Measurements from ENCODE around the gene SYT1. TPM values are rescaled to one million over a fixed set of nuclear protein-coding genes. Genes with fewer than 3 reads are reported as not detected.

The SYT1 gene
- total RNA-seq, 2 experiments from 2014 or later: not detected

GRCh38 chr12:78931466-78931990 lies 67.0 kb downstream of the SYT1 start:
- POLR2A ChIA-PET: interaction anchor here (0.6 kb wide), 1 partner anchor 799 kb away, joined by 3 read pairs; no protein-coding TSS in a partner anchor
- H3K79me2 ChIP-seq (ENCODE audit: insufficient read depth, low read depth, low read length): no peaks in the 10 kb centered on the region
- H4K20me1 ChIP-seq (ENCODE audit: insufficient read depth, low read length): no peaks in the 10 kb centered on the region
- CTCF ChIA-PET (ENCODE audit: unreplicated experiment): no interaction called here
- H3K36me3 ChIP-seq (ENCODE audit: insufficient read depth, low read length): no peaks in the 10 kb centered on the region
- H3K27ac ChIP-seq (ENCODE audit: low read depth, low read length, poor library complexity, severe bottlenecking): no peak overlapping the region
- no peak overlapping the region for H3K4me3 ChIP-seq (ENCODE audit: low read depth, low read length, poor library complexity, severe bottlenecking)
- no peaks in the 10 kb centered on the region for H3K9me3 ChIP-seq (ENCODE audit: low read length)
- intact Hi-C loops (cut with micrococcal nuclease; ENCODE audit: unreplicated experiment): no loop called here
- TF ChIP-seq EZH2phosphoT487 (IDR thresholded peaks at IDR 0.05; ENCODE audit: borderline replicate concordance, low read depth, low read length) (no peak), CTCF (conservative IDR thresholded peaks at IDR 0.05; ENCODE audit: low read length) (no peak)
- no peaks in the 10 kb centered on the region for H3K9me2 ChIP-seq (ENCODE audit: insufficient read depth, low read length)
- no peak overlapping the region for H3K4me2 ChIP-seq (ENCODE audit: low read length)
- DNase-seq (ENCODE audit: low spot score): no peak
- no peak overlapping the region for H2AFZ ChIP-seq (ENCODE audit: low read length)
- BruUV-seq (replicated peaks): no TSS peak
- no peaks in the 10 kb centered on the region for H3K4me1 ChIP-seq (ENCODE audit: insufficient read depth, low read length, poor library complexity, severe bottlenecking)

DNA sequence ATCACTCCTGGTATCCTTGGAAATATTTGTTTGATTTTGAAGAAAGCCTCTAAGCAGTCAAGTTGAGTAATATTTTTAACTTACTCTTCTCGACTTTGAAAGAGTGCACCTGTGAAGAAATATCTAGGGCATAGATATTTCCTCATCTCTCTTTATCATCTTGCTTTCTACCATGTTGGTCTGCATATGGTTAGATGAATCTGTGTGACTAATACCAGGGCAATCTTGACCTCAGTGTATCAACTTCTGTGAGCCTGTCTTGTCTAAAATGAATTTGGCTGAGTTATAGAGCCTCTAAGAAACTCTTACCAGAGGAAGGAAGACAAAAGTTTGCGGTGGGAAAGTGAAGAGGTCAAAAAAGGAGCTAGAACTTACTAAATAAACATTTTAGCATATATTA lies 68.4 kb downstream of the SYT1 start:
- Histone ChIP-seq H3K9me2 (ENCODE audit: insufficient read depth, low read length) (no peaks in the 10 kb centered on the region), H3K27ac (ENCODE audit: low read depth, low read length, poor library complexity, severe bottlenecking) (no peak overlapping the region), H3K36me3 (ENCODE audit: insufficient read depth, low read length) (no peaks in the 10 kb centered on the region), H4K20me1 (ENCODE audit: insufficient read depth, low read length) (no peaks in the 10 kb centered on the region), H3K4me2 (ENCODE audit: low read length) (no peak overlapping the region), H3K4me1 (ENCODE audit: insufficient read depth, low read length, poor library complexity, severe bottlenecking) (no peaks in the 10 kb centered on the region), H3K9me3 (ENCODE audit: low read length) (no peaks in the 10 kb centered on the region), H3K79me2 (ENCODE audit: insufficient read depth, low read depth, low read length) (no peaks in the 10 kb centered on the region), H3K4me3 (ENCODE audit: low read depth, low read length, poor library complexity, severe bottlenecking) (no peak overlapping the region), H2AFZ (ENCODE audit: low read length) (no peak overlapping the region)
- BruUV-seq (replicated peaks): no TSS peak
- no peak for DNase-seq (ENCODE audit: low spot score)
- POLR2A ChIA-PET: no interaction called here
- intact Hi-C loops (cut with micrococcal nuclease; ENCODE audit: unreplicated experiment): no loop called here
- CTCF ChIA-PET (ENCODE audit: unreplicated experiment): no interaction called here
- no peak for TF ChIP-seq CTCF (conservative IDR thresholded peaks at IDR 0.05; ENCODE audit: low read length)
- TF ChIP-seq EZH2phosphoT487 (IDR thresholded peaks at IDR 0.05; ENCODE audit: borderline replicate concordance, low read depth, low read length): no peak

DNA sequence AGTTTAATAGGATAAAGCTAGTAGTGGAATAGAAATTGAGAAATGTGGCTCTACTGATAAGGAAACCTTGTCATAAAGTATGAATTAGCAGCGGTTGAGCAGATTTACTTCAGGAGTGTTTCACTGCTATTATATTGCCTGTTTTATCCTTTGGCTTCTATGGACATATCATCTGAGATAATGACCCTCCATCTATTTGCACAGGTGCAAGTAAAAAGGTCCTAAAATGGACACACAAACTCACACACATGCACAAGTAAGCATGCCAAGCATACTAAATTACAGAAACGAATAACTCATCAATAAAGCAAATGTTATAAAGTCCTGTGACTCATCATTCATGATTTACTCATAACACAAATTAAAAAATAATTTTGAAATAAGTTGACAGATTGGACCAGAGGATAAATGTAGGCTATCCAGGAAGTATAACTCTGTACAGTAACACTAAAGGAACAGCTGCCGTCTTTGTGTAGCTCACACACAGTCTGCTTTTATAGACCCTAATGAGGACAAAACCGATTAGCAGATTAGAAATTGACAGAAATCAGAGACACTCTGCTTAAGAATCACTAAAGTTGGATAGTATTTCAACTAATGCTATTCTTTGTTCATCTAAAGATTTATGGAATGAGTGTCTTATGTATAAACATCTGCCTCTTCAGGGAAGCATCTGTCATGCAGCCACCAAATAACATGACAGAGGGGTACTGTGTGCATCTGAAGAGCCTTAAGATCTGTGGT lies 73.9 kb downstream of the SYT1 start:
- H3K9me2 ChIP-seq (ENCODE audit: insufficient read depth, low read length): no peaks in the 10 kb centered on the region
- H3K9me3 ChIP-seq (ENCODE audit: low read length): no peaks in the 10 kb centered on the region
- no peak for DNase-seq (ENCODE audit: low spot score)
- H3K4me2 ChIP-seq (ENCODE audit: low read length): no peak overlapping the region
- TF ChIP-seq CTCF (conservative IDR thresholded peaks at IDR 0.05; ENCODE audit: low read length) (no peak), EZH2phosphoT487 (IDR thresholded peaks at IDR 0.05; ENCODE audit: borderline replicate concordance, low read depth, low read length) (no peak)
- intact Hi-C loops (cut with micrococcal nuclease; ENCODE audit: unreplicated experiment): no loop called here
- ChIA-PET CTCF (ENCODE audit: unreplicated experiment) (no interaction called here), POLR2A (interaction anchor here (0.8 kb wide), 1 partner anchor 617 kb away, joined by 3 read pairs; no protein-coding TSS in a partner anchor)
- no peak overlapping the region for H2AFZ ChIP-seq (ENCODE audit: low read length)
- no peaks in the 10 kb centered on the region for H3K36me3 ChIP-seq (ENCODE audit: insufficient read depth, low read length)
- BruUV-seq (replicated peaks): no TSS peak
- H3K4me1 ChIP-seq (ENCODE audit: insufficient read depth, low read length, poor library complexity, severe bottlenecking): no peaks in the 10 kb centered on the region
- no peaks in the 10 kb centered on the region for H4K20me1 ChIP-seq (ENCODE audit: insufficient read depth, low read length)
- no peaks in the 10 kb centered on the region for H3K79me2 ChIP-seq (ENCODE audit: insufficient read depth, low read depth, low read length)
- H3K27ac ChIP-seq (ENCODE audit: low read depth, low read length, poor library complexity, severe bottlenecking): no peak overlapping the region
- no peak overlapping the region for H3K4me3 ChIP-seq (ENCODE audit: low read depth, low read length, poor library complexity, severe bottlenecking)

Measured in OCI-LY7 (cell line).